Liver (tissue), 9 donors: ENCODE measurements around the gene OSTN. TPM values are rescaled to one million over a fixed set of nuclear protein-coding genes. Genes with fewer than 3 reads are reported as not detected.

Experiments
- DNase-seq: peaks from one replicate; pipeline ENCODE4 v3.0.0-alpha.2; 2017; ENCODE audit warnings: low spot score
- H3K27ac ChIP-seq, 2 donors: one replicate each; pipeline ENCODE4 v1.7.0; 2013; ENCODE audit warnings: inconsistent platforms in 2 of 2, low read length in 2 of 2, control low read depth in 1 of 2, low read depth in 1 of 2, mild to moderate bottlenecking in 1 of 2
- H3K27me3 ChIP-seq, 4 donors: one replicate each; pipeline versions ENCODE4 v1.6.1 to v1.7.0; 2013; ENCODE audit warnings: low read length in 3 of 4, inconsistent platforms in 1 of 4, mild to moderate bottlenecking in 1 of 4, moderate library complexity in 1 of 4; ENCODE audit not compliant: control insufficient read depth in 4 of 4, insufficient read depth in 4 of 4
- H3K36me3 ChIP-seq, 4 donors: one replicate each; pipeline versions ENCODE4 v1.6.1 to v1.7.0; 2013; ENCODE audit warnings: low read length in 3 of 4, mild to moderate bottlenecking in 3 of 4, low read depth in 1 of 4, moderate library complexity in 1 of 4; ENCODE audit not compliant: control insufficient read depth in 4 of 4, insufficient read depth in 3 of 4
- H3K4me1 ChIP-seq, 4 donors: one replicate each; pipeline versions ENCODE4 v1.6.1 to v1.7.0; 2013; ENCODE audit warnings: low read length in 3 of 4, mild to moderate bottlenecking in 3 of 4, moderate library complexity in 1 of 4; ENCODE audit not compliant: control insufficient read depth in 4 of 4, insufficient read depth in 4 of 4
- H3K4me3 ChIP-seq, 3 donors: one replicate each; pipeline versions ENCODE4 v1.6.1 to v1.7.0; 2013; ENCODE audit warnings: low read length in 3 of 3, control low read depth in 1 of 3, low read depth in 1 of 3, mild to moderate bottlenecking in 1 of 3
- H3K9ac ChIP-seq, 2 donors: one replicate each; pipeline ENCODE4 v1.7.0; 2013; ENCODE audit warnings: low read length in 2 of 2, mild to moderate bottlenecking in 2 of 2, moderate library complexity in 2 of 2, control low read depth in 1 of 2, low read depth in 1 of 2
- H3K9me3 ChIP-seq, 4 donors: one replicate each; pipeline versions ENCODE4 v1.6.1 to v1.7.0; 2013; ENCODE audit warnings: low read length in 3 of 4; ENCODE audit not compliant: control insufficient read depth in 4 of 4
- EGR1 ChIP-seq, 2 donors: IDR thresholded peaks; 2 replicates each; pipeline ENCODE4 v1.6.1; 2016 to 2018; ENCODE audit warnings: antibody characterized with exemption in 2 of 2, low read depth in 2 of 2
- FOXA1 ChIP-seq: IDR thresholded peaks from 2 replicates; pipeline ENCODE4 v1.6.1; 2016; ENCODE audit warnings: antibody characterized with exemption
- FOXA2 ChIP-seq: IDR thresholded peaks from 2 replicates; pipeline ENCODE4 v1.6.1; 2016; ENCODE audit warnings: antibody characterized with exemption
- HNF4A ChIP-seq, 2 donors: conservative IDR thresholded peaks; 2 replicates each; pipeline ENCODE4 v1.6.1; 2016; ENCODE audit warnings: antibody characterized with exemption in 2 of 2, mild to moderate bottlenecking in 2 of 2
- HNF4G ChIP-seq: IDR thresholded peaks from 2 replicates; pipeline ENCODE4 v1.6.1; 2016; ENCODE audit warnings: antibody characterized with exemption
- JUND ChIP-seq, 2 donors: IDR thresholded peaks; 2 replicates each; pipeline ENCODE4 v1.6.1; 2016; ENCODE audit warnings: antibody characterized with exemption in 2 of 2
- MAX ChIP-seq: IDR thresholded peaks from 2 replicates; pipeline ENCODE4 v1.6.1; 2016; ENCODE audit warnings: antibody characterized with exemption
- RAD21 ChIP-seq, 2 donors: IDR thresholded peaks; 2 replicates each; pipeline ENCODE4 v1.6.1; 2016; ENCODE audit warnings: antibody characterized with exemption in 2 of 2, mild to moderate bottlenecking in 2 of 2
- REST ChIP-seq: IDR thresholded peaks from 2 replicates; pipeline ENCODE4 v1.6.1; 2016; ENCODE audit warnings: antibody characterized with exemption, mild to moderate bottlenecking
- SP1 ChIP-seq: IDR thresholded peaks from 2 replicates; pipeline ENCODE4 v1.6.1; 2018; ENCODE audit warnings: antibody characterized with exemption, mild to moderate bottlenecking
- TAF1 ChIP-seq: conservative IDR thresholded peaks from 2 replicates; pipeline ENCODE4 v1.6.1; 2016; ENCODE audit warnings: antibody characterized with exemption, mild to moderate bottlenecking
- YY1 ChIP-seq: IDR thresholded peaks from 2 replicates; pipeline ENCODE4 v1.6.1; 2016; ENCODE audit warnings: antibody characterized with exemption, mild to moderate bottlenecking
- WGBS: extraction: QIAGEN DNeasy Blood & Tissue Kit; methylation state at CpG from one replicate; pipeline ENCODE4 v1.1.7; 2013; 5-methylcytosine and 5-hydroxymethylcytosine counted together
- polyA plus RNA-seq, 2 donors: library from polyadenylated mRNA; stranded (reverse) in 1 of 2; unstranded in 1 of 2; fragments of 200-250 nt in 1 of 2; fragments of >200 nt in 1 of 2; fragmentation: Nextera tagmentation in 1 of 2; extraction: Ambion mirVana in 1 of 2; gene quantifications; one replicate each; pipeline versions ENCODE4 v1.2.1 to v1.2.3, GENCODE V29; 2013 to 2015
- total RNA-seq, 2 donors: library from RNA; depleted of rRNA; stranded (reverse); fragments of >200 nt; gene quantifications; one replicate each; pipeline ENCODE4 v1.2.3, GENCODE V29; 2014
- TF ChIP-seq, protein P1 (sequence below): IDR thresholded peaks from 2 replicates; pipeline ENCODE4 v1.6.1; 2016; ENCODE audit warnings: antibody characterized with exemption
- TF ChIP-seq, protein P2 (sequence below): fragments of 150-350 bp; IDR thresholded peaks from 2 replicates; pipeline ENCODE4 v1.5.1; 2017; ENCODE audit warnings: improper control_type of control experiment, low read depth, low read length; ENCODE audit not compliant: missing input control
- TF ChIP-seq, protein P3 (sequence below): IDR thresholded peaks from 2 replicates; pipeline ENCODE4 v1.6.1; 2016; ENCODE audit warnings: antibody characterized with exemption
- donor health status: healthy.
- donor health status: healthy.
- donor health status: healthy.
- donor health status: healthy.
- donor health status: healthy.

OSTN gene
- total and polyA plus RNA-seq, 4 donors: not detected

- DNase-seq: no peak
- Histone ChIP-seq H3K27me3 (no peaks in the 10 kb centered on the region), H3K9ac (no peak overlapping the region), H3K4me3 (no peak overlapping the region), H3K36me3 (no peaks in the 10 kb centered on the region), H3K27ac (no peak overlapping the region), H3K4me1 (no peaks in the 10 kb centered on the region), H3K9me3 (no peaks in the 10 kb centered on the region)
- TF ChIP-seq HNF4A (conservative IDR thresholded peaks at IDR 0.05) (no peak), HNF4G (no peak), MAX (no peak), TAF1 (no peak), JUND (IDR thresholded peaks at IDR 0.05) (no peak), SP1 (no peak), EGR1 (IDR thresholded peaks at IDR 0.05; ENCODE audit: low read depth in 2 of 2) (no peak), RAD21 (IDR thresholded peaks at IDR 0.05) (no peak), YY1 (no peak), REST (no peak), FOXA1 (no peak), FOXA2 (no peak)
- TF ChIP-seq, protein P1, sequence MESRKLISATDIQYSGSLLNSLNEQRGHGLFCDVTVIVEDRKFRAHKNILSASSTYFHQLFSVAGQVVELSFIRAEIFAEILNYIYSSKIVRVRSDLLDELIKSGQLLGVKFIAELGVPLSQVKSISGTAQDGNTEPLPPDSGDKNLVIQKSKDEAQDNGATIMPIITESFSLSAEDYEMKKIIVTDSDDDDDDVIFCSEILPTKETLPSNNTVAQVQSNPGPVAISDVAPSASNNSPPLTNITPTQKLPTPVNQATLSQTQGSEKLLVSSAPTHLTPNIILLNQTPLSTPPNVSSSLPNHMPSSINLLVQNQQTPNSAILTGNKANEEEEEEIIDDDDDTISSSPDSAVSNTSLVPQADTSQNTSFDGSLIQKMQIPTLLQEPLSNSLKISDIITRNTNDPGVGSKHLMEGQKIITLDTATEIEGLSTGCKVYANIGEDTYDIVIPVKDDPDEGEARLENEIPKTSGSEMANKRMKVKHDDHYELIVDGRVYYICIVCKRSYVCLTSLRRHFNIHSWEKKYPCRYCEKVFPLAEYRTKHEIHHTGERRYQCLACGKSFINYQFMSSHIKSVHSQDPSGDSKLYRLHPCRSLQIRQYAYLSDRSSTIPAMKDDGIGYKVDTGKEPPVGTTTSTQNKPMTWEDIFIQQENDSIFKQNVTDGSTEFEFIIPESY: no peak
- TF ChIP-seq, protein P2, sequence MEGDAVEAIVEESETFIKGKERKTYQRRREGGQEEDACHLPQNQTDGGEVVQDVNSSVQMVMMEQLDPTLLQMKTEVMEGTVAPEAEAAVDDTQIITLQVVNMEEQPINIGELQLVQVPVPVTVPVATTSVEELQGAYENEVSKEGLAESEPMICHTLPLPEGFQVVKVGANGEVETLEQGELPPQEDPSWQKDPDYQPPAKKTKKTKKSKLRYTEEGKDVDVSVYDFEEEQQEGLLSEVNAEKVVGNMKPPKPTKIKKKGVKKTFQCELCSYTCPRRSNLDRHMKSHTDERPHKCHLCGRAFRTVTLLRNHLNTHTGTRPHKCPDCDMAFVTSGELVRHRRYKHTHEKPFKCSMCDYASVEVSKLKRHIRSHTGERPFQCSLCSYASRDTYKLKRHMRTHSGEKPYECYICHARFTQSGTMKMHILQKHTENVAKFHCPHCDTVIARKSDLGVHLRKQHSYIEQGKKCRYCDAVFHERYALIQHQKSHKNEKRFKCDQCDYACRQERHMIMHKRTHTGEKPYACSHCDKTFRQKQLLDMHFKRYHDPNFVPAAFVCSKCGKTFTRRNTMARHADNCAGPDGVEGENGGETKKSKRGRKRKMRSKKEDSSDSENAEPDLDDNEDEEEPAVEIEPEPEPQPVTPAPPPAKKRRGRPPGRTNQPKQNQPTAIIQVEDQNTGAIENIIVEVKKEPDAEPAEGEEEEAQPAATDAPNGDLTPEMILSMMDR: no peak
- 72% methylated on average over 4 of the region's 4 CpGs for WGBS
Observed at GRCh38 chr3:191296041-191296541, 97.0 kb downstream of the OSTN start.

GRCh38 chr3:191298846-191299245 lies 99.8 kb downstream of the OSTN start:
- Histone ChIP-seq H3K9me3 (no peaks in the 10 kb centered on the region), H3K27me3 (no peaks in the 10 kb centered on the region), H3K27ac (no peak overlapping the region), H3K4me1 (no peaks in the 10 kb centered on the region), H3K9ac (no peak overlapping the region), H3K36me3 (no peaks in the 10 kb centered on the region), H3K4me3 (no peak overlapping the region)
- DNase-seq: no peak
- no peak for TF ChIP-seq HNF4A (conservative IDR thresholded peaks at IDR 0.05)
- TF ChIP-seq TAF1: no peak
- TF ChIP-seq, protein P3, sequence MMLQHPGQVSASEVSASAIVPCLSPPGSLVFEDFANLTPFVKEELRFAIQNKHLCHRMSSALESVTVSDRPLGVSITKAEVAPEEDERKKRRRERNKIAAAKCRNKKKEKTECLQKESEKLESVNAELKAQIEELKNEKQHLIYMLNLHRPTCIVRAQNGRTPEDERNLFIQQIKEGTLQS: no peak
